ENCODE data around the gene ADGRV1.

GRCh38 chr5:91162534-91163381, 604.2 kb downstream of the ADGRV1 start:
- TF ChIP-seq CTCF (IDR thresholded peaks at IDR 0.05), result no peak
- no peak for TF ChIP-seq POLR2A (IDR thresholded peaks at IDR 0.05)
